SU-DHL-6 (cell line): ENCODE measurements around the gene SLC39A7.

Source experiments
- H2AFZ ChIP-seq: fragments of 200-600 bp; sonication (generic); 2 replicates; pipeline ENCODE4 v1.6.1; 2014; ENCODE audit warnings: low read depth, mild to moderate bottlenecking, moderate library complexity, mixed read lengths, antibody characterized with exemption, low read length; ENCODE audit not compliant: severe bottlenecking
- H3F3A ChIP-seq: fragments of 200-600 bp; shearing (Covaris generic); 2 replicates; pipeline ENCODE4 v1.6.0; 2016; ENCODE audit warnings: antibody characterized with exemption, mild to moderate bottlenecking; ENCODE audit not compliant: insufficient read depth
- H3K27ac ChIP-seq: fragments of 200-600 bp; sonication (generic); 2 replicates; pipeline ENCODE4 v1.5.1; 2016; ENCODE audit warnings: low read depth, mild to moderate bottlenecking, low read length, moderate library complexity, mixed read lengths
- H3K27me3 ChIP-seq: fragments of 200-600 bp; sonication (generic), shearing (Covaris generic); 2 replicates; pipeline ENCODE4 v1.6.0; 2014; ENCODE audit warnings: mild to moderate bottlenecking, low read length
- H3K36me3 ChIP-seq: fragments of 200-600 bp; sonication (generic); 2 replicates; pipeline ENCODE4 v1.6.1; 2014; ENCODE audit warnings: mild to moderate bottlenecking, low read length, mixed read lengths
- H3K4me2 ChIP-seq: fragments of 300-600, 200-600 bp; shearing (Covaris generic), sonication (generic); 2 replicates; pipeline ENCODE4 v1.6.0; 2014; ENCODE audit warnings: low read length, low read depth, mild to moderate bottlenecking; ENCODE audit not compliant: poor library complexity, severe bottlenecking
- H3K4me3 ChIP-seq: fragments of 200-600 bp; sonication (generic); 2 replicates; pipeline ENCODE4 v1.5.1; 2014; ENCODE audit warnings: antibody characterized with exemption, low read length, mild to moderate bottlenecking, mixed read lengths; ENCODE audit not compliant: insufficient read depth, poor library complexity, severe bottlenecking
- H3K79me2 ChIP-seq: fragments of 200-600 bp; sonication (generic); 2 replicates; pipeline ENCODE4 v1.6.1; 2014; ENCODE audit warnings: mild to moderate bottlenecking, low read length, moderate library complexity; ENCODE audit not compliant: insufficient read depth
- H3K9ac ChIP-seq: fragments of 200-600 bp; sonication (generic); 2 replicates; pipeline ENCODE4 v1.7.0; 2014; ENCODE audit warnings: mild to moderate bottlenecking, low read length
- H3K9me2 ChIP-seq: fragments of 200-600 bp; sonication (generic); replicated peaks from 2 replicates; pipeline ENCODE4 v1.6.1; 2014; ENCODE audit warnings: low read length; ENCODE audit not compliant: insufficient read depth
- H3K9me3 ChIP-seq: fragments of 200-600 bp; sonication (generic); 2 replicates; pipeline ENCODE4 v1.6.1; 2014; ENCODE audit warnings: low read length, mixed read lengths; ENCODE audit not compliant: insufficient read depth
- H4K20me1 ChIP-seq: fragments of 200-600 bp; sonication (generic); 2 replicates; pipeline ENCODE4 v1.6.1; 2014; ENCODE audit warnings: low read depth, mild to moderate bottlenecking, antibody characterized with exemption, low read length, moderate library complexity, mixed read lengths
- EZH2phosphoT487 ChIP-seq: fragments of 200-600 bp; sonication (generic), shearing (Covaris generic); conservative IDR thresholded peaks from 2 replicates; pipeline ENCODE4 v1.6.1; 2018; ENCODE audit warnings: mild to moderate bottlenecking, antibody characterized with exemption, low read length, moderate library complexity, mixed read lengths
- TF ChIP-seq, protein P1 (sequence below): fragments of 200-600 bp; sonication (generic); IDR thresholded peaks from one replicate; pipeline ENCODE4 v1.5.1; 2017; ENCODE audit warnings: antibody characterized with exemption, mild to moderate bottlenecking, low read length, moderate library complexity; ENCODE audit not compliant: insufficient read depth, poor library complexity, severe bottlenecking

The SLC39A7 gene

DNA sequence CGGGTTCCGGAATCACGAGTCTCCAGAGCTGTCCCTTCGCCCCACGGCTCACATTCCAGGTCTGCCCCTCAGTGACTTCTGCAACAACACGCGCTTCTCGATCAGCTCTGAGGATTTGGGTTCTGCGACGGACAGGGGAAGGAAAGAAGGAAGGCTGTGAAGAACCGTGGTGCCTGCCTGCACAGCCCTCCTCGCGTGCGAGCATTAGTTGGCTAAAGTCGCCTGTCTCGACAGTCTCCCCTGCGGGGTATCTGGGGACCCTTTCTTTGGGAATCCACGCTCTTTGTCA, 47.9 kb downstream of the SLC39A7 start:
- peak overlapping the region; percentile 62 for H3K4me3 ChIP-seq
- H4K20me1 ChIP-seq, result no peaks in the 10 kb centered on the region
- H3K27me3 ChIP-seq, result no peaks in the 10 kb centered on the region
- peak overlapping the region; percentile 70 for H3K27ac ChIP-seq
- no peaks in the 10 kb centered on the region for H3K9me3 ChIP-seq
- H3K9ac ChIP-seq, result peak overlapping the region; percentile 68
- no peaks in the 10 kb centered on the region for H3K36me3 ChIP-seq
- peaks cover 10% of the 10 kb centered on the region for H3F3A ChIP-seq
- H2AFZ ChIP-seq, result peak overlapping the region; percentile 88
- H3K4me2 ChIP-seq, result peak overlapping the region; percentile 86
- TF ChIP-seq, protein P1, sequence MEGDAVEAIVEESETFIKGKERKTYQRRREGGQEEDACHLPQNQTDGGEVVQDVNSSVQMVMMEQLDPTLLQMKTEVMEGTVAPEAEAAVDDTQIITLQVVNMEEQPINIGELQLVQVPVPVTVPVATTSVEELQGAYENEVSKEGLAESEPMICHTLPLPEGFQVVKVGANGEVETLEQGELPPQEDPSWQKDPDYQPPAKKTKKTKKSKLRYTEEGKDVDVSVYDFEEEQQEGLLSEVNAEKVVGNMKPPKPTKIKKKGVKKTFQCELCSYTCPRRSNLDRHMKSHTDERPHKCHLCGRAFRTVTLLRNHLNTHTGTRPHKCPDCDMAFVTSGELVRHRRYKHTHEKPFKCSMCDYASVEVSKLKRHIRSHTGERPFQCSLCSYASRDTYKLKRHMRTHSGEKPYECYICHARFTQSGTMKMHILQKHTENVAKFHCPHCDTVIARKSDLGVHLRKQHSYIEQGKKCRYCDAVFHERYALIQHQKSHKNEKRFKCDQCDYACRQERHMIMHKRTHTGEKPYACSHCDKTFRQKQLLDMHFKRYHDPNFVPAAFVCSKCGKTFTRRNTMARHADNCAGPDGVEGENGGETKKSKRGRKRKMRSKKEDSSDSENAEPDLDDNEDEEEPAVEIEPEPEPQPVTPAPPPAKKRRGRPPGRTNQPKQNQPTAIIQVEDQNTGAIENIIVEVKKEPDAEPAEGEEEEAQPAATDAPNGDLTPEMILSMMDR, result no peak
- TF ChIP-seq EZH2phosphoT487, result no peak
- H3K9me2 ChIP-seq, result no peaks in the 10 kb centered on the region
- peaks cover 7% of the 10 kb centered on the region; the same call in 1 of the 2 replicates for H3K79me2 ChIP-seq

- Histone ChIP-seq H3F3A (peaks cover 12% of the 10 kb centered on the region), H2AFZ (peak overlapping the region; percentile 88), H3K4me2 (peak overlapping the region; percentile 86), H3K27ac (peak overlapping the region; percentile 73), H3K27me3 (no peaks in the 10 kb centered on the region), H3K9me2 (no peaks in the 10 kb centered on the region), H3K79me2 (peaks cover 7% of the 10 kb centered on the region; the same call in 1 of the 2 replicates), H3K4me3 (peak overlapping the region; percentile 65), H3K9me3 (no peaks in the 10 kb centered on the region), H3K36me3 (no peaks in the 10 kb centered on the region), H3K9ac (peak overlapping the region; percentile 78), H4K20me1 (no peaks in the 10 kb centered on the region)
- TF ChIP-seq EZH2phosphoT487, result no peak
Observed at GRCh38 chr6:33248932-33249731, 48.5 kb downstream of the SLC39A7 start.

GRCh38 chr6:33249732-33250630, 49.3 kb downstream of the SLC39A7 start:
- peak overlapping the region; percentile 65 for H3K4me3 ChIP-seq
- H3K27me3 ChIP-seq, result no peaks in the 10 kb centered on the region
- H3K9me3 ChIP-seq, result no peaks in the 10 kb centered on the region
- H3K36me3 ChIP-seq, result no peaks in the 10 kb centered on the region
- peak overlapping the region; percentile 73 for H3K27ac ChIP-seq
- no peaks in the 10 kb centered on the region for H4K20me1 ChIP-seq
- TF ChIP-seq, protein P1, result no peak
- no peak for TF ChIP-seq EZH2phosphoT487
- peak overlapping the region; percentile 78 for H3K9ac ChIP-seq
- H3K79me2 ChIP-seq, result peaks cover 7% of the 10 kb centered on the region; the same call in 1 of the 2 replicates
- peak overlapping the region; percentile 75 for H3K4me2 ChIP-seq
- no peaks in the 10 kb centered on the region for H3K9me2 ChIP-seq
- peak overlapping the region; percentile 43 for H2AFZ ChIP-seq
- H3F3A ChIP-seq, result peaks cover 17% of the 10 kb centered on the region

- H3K9ac ChIP-seq, result peak overlapping the region; percentile 78; the same call in 1 of the 2 replicates
- no peak for TF ChIP-seq EZH2phosphoT487
- TF ChIP-seq, protein P1, result no peak
- H3K4me2 ChIP-seq, result peak overlapping the region; percentile 75
- peaks cover 7% of the 10 kb centered on the region; the same call in 1 of the 2 replicates for H3K79me2 ChIP-seq
- H3K36me3 ChIP-seq, result no peaks in the 10 kb centered on the region
- no peak overlapping the region for H2AFZ ChIP-seq
- H3K9me2 ChIP-seq, result no peaks in the 10 kb centered on the region
- H3K27ac ChIP-seq, result no peak overlapping the region
- peaks cover 17% of the 10 kb centered on the region for H3F3A ChIP-seq
- H3K27me3 ChIP-seq, result no peaks in the 10 kb centered on the region
- H3K4me3 ChIP-seq, result no peak overlapping the region
- no peaks in the 10 kb centered on the region for H3K9me3 ChIP-seq
- H4K20me1 ChIP-seq, result no peaks in the 10 kb centered on the region
Observed at GRCh38 chr6:33250731-33251130, 50.1 kb downstream of the SLC39A7 start.
